HAP-1 (cell line): Measurements from ENCODE around the gene AGPS.
"Not testable (repeated sequence)": the region's sequence is repeated elsewhere in the genome, so short reads cannot be mapped to it uniquely, and the experiment has no call there.

Source experiments
- DNase-seq, 2 experiments: peaks; one replicate each; pipeline ENCODE4 v3.0.0-alpha.2; 2016 to 2020; ENCODE audit warnings: low spot score in 2 of 2
- H3K27me3 ChIP-seq: fragments of 250-450 bp; sonication (Bioruptor Pico); 2 replicates; pipeline ENCODE4 v1.5.1; 2020; ENCODE audit warnings: low read depth, mild to moderate bottlenecking, moderate library complexity
- H3K36me3 ChIP-seq: fragments of 250-450 bp; sonication (Bioruptor Pico); replicated peaks from 2 replicates; pipeline ENCODE4 v1.5.1; 2020; ENCODE audit warnings: mild to moderate bottlenecking
- H3K4me1 ChIP-seq: fragments of 250-450 bp; sonication (Bioruptor Pico); 2 replicates; pipeline ENCODE4 v1.5.1; 2020; ENCODE audit warnings: mild to moderate bottlenecking
- H3K4me3 ChIP-seq: fragments of 250-450 bp; sonication (Bioruptor Pico); 2 replicates; pipeline ENCODE4 v1.5.1; 2020; ENCODE audit warnings: mild to moderate bottlenecking, moderate library complexity
- H3K9me3 ChIP-seq: fragments of 250-450 bp; sonication (Bioruptor Pico); 2 replicates; pipeline ENCODE4 v1.5.1; 2020; ENCODE audit warnings: mild to moderate bottlenecking, moderate library complexity
- in situ Hi-C: fragments of 300-500 bp; cut with MboI; formaldehyde crosslinking; loops from 3 replicates; pipeline ENCODE4 v1.14.3; 2020; ENCODE audit warnings: low sequenced_read_pairs, inconsistent platforms, mixed read lengths

AGPS gene

GRCh38 chr2:177410629-177411028 lies 18.1 kb downstream of the AGPS start:
- not testable (repeated sequence) for H3K9me3 ChIP-seq, H3K4me3 ChIP-seq, H3K27me3 ChIP-seq, DNase-seq, H3K36me3 ChIP-seq, H3K4me1 ChIP-seq
- in situ Hi-C loops: loop anchor here (10.0 kb wide), 1 partner anchor 246 kb away; no protein-coding TSS in a partner anchor

DNA sequence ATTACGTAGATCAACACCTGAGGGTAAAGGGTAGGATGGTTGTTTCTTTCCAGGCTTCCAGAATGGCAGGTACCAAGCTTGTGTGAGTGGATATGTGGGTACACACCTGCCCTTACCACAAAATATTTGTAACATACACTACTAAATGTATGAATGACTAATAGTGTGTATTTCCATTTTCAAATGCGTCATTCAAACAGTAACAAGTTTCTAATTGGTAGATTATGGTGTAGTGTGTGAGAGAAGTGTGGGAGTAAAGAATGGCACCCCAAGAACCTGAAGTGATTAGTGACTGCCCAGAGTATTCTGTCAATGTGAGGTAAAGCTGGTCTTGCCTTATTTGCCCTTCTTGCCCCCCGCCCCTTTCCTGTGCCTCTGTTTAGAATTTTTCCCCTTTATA lies 21.1 kb downstream of the AGPS start:
- H3K4me3 ChIP-seq: no peak overlapping the region
- H3K27me3 ChIP-seq: no peaks in the 10 kb centered on the region
- no peak for DNase-seq
- H3K36me3 ChIP-seq: no peaks in the 10 kb centered on the region
- H3K4me1 ChIP-seq: peaks cover 5% of the 10 kb centered on the region
- in situ Hi-C loops: loop anchor here (10.0 kb wide), 1 partner anchor 249 kb away; no protein-coding TSS in a partner anchor
- no peaks in the 10 kb centered on the region for H3K9me3 ChIP-seq

DNA sequence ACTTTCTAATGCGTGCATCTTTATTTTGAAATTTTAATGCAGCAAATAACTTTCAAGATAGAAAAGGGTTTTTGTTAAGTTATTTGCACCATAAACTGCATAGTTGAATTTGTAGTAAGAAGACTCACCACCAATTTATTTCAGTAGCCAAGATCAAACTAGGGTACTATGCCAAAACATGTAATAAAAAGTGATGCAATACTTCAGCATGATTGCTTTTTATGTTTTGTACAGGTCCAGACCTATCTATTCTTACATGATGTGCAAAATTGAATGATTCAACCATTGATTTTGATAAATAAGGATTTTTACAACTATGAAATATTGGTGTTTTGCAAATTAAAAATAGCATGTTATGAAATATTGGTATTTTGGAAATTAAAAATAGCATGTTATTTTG lies 26.7 kb downstream of the AGPS start:
- Histone ChIP-seq H3K4me3 (no peak overlapping the region), H3K36me3 (no peaks in the 10 kb centered on the region; the same call in 1 of the 2 replicates), H3K4me1 (peaks cover 20% of the 10 kb centered on the region), H3K27me3 (no peaks in the 10 kb centered on the region), H3K9me3 (no peaks in the 10 kb centered on the region)
- in situ Hi-C loops: loop anchor here (10.0 kb wide), 1 partner anchor 254 kb away; no protein-coding TSS in a partner anchor
- DNase-seq: no peak

DNA sequence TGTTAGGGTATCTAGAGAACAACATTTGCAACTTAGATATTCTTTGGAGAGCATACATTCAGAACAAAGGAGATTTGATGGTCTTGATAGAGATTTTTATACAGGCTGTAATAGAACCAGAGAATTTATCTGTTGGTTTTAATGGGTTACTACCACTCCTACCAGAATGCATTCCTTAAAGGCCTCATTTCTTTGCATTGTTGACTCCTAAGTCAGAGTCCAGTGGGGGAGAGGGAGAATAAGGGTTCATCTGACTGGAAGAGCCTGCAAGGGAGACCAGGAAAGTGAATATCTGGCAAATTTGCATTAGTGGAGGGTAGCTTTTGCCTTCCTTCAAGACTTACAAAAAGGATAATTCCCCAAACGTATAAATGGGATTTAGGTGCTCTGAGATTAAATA lies 29.7 kb downstream of the AGPS start:
- Histone ChIP-seq H3K36me3 (peaks cover 2% of the 10 kb centered on the region), H3K4me1 (peaks cover 20% of the 10 kb centered on the region), H3K4me3 (no peak overlapping the region), H3K9me3 (peaks cover 6% of the 10 kb centered on the region), H3K27me3 (no peaks in the 10 kb centered on the region)
- no peak for DNase-seq
- in situ Hi-C loops: no loop called here

GRCh38 chr2:177424120-177424519 lies 31.5 kb downstream of the AGPS start:
- Histone ChIP-seq H3K9me3 (peaks cover 12% of the 10 kb centered on the region), H3K4me1 (peaks cover 14% of the 10 kb centered on the region)
- DNase-seq, in situ Hi-C loops, H3K36me3 ChIP-seq, H3K27me3 ChIP-seq, H3K4me3 ChIP-seq: not testable (repeated sequence)

GRCh38 chr2:177424620-177425019 lies 32.0 kb downstream of the AGPS start:
- H3K4me3 ChIP-seq, DNase-seq, H3K27me3 ChIP-seq, in situ Hi-C loops, H3K4me1 ChIP-seq, H3K36me3 ChIP-seq: not testable (repeated sequence)
- H3K9me3 ChIP-seq: peaks cover 12% of the 10 kb centered on the region

- Histone ChIP-seq H3K36me3 (peaks cover 7% of the 10 kb centered on the region), H3K27me3 (no peaks in the 10 kb centered on the region), H3K9me3 (peaks cover 16% of the 10 kb centered on the region), H3K4me3 (no peak overlapping the region), H3K4me1 (0 out of 2 replicates have a peak, but pooled peaks cover 3% of the 10 kb centered on the region)
- no peak for DNase-seq
- in situ Hi-C loops: no loop called here
Observed at GRCh38 chr2:177427316-177427715, 34.7 kb downstream of the AGPS start.

DNA sequence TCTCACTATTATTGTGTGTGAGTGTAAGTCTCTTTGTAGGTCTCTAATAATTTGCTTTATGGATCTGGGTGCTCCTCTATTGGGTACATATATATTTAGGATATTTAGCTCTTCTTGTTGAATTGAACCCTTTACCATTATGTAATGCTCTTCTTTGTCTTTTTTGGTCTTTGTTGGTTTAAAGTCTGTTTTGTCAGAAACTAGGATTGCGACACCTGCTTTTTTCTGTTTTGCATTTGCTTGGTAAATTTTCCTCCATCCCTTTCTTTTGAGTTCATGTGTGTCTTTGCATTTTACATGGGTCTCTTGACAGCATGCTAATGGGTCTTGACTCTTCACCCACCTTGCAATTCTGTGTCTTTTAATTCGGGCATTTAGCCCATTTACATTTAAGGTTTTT lies 35.4 kb downstream of the AGPS start:
- H3K4me3 ChIP-seq, DNase-seq, H3K36me3 ChIP-seq, in situ Hi-C loops, H3K4me1 ChIP-seq, H3K27me3 ChIP-seq: not testable (repeated sequence)
- peaks cover 16% of the 10 kb centered on the region for H3K9me3 ChIP-seq

DNA sequence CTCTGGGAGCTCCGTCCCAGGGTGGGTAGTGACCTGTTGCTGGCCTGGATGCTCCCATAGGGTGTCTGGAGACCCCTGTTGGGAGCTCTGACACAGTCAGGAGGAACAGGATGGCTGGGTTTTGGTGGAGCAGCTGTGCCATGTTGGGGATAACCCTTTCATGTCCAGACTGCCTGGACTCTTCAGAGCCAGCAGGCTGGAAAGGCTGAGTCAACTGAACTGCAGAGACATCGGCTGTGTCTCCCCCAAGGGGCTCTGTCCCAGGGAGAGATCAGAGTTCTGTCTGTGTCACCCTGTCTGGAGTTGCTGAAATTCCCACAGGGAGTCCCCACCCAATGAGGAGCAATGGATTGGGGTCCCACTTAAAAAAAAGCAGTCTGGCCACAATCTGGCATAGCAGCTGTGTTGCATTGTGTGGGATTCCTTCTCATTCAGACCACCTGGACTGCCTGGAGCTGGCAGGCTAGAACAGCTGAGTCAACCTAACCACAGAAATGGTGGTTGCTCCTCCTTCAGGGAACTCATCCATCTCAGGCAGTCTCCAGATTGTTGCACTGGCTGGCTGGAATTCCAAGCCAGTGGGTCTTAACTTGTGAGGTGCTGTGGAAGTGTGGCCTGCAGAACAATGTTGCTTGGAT lies 37.2 kb downstream of the AGPS start:
- Histone ChIP-seq H3K4me1 (0 out of 2 replicates have a peak, but pooled peaks cover 3% of the 10 kb centered on the region), H3K9me3 (peaks cover 16% of the 10 kb centered on the region), H3K36me3 (peaks cover 10% of the 10 kb centered on the region), H3K27me3 (no peaks in the 10 kb centered on the region), H3K4me3 (no peak overlapping the region)
- no peak for DNase-seq
- in situ Hi-C loops: no loop called here

- Histone ChIP-seq H3K9me3 (peaks cover 16% of the 10 kb centered on the region), H3K27me3 (no peaks in the 10 kb centered on the region), H3K36me3 (peaks cover 10% of the 10 kb centered on the region), H3K4me3 (no peak overlapping the region), H3K4me1 (0 out of 2 replicates have a peak, but pooled peaks cover 3% of the 10 kb centered on the region)
- in situ Hi-C loops: no loop called here
- DNase-seq: no peak
Observed at GRCh38 chr2:177430411-177430810, 37.8 kb downstream of the AGPS start.

DNA sequence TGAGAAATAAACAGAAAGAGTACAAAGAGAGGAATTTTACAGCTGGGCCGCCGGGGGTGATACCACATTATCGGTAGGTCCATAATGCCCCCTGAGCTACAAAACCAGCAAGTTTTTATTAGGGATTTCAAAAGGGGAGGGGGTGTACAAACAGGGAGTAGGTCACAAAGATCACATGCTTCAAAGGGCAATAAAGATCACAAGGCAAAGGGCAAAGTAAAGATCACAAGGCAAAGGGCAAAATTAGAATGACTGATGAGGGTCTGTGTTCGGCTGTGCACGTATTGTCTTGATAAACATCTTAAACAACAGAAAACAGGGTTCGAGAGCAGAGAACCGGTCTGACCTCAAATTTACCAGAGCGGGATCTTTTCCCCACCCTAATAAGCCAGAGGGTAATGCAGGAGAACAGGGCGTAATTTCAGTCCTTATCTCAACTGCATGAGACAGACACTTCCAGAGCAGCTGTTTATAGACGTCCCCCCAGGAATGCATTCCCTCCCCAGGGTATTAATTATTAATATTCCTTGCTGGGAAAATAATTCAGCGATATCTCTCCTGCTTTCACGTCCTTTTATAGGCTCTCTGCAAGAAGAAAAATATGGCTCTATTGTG lies 38.6 kb downstream of the AGPS start:
- H3K4me1 ChIP-seq, in situ Hi-C loops, H3K27me3 ChIP-seq, DNase-seq, H3K4me3 ChIP-seq: not testable (repeated sequence)
- H3K9me3 ChIP-seq: peaks cover 16% of the 10 kb centered on the region
- peaks cover 10% of the 10 kb centered on the region for H3K36me3 ChIP-seq

- 0 out of 2 replicates have a peak, but pooled peaks cover 2% of the 10 kb centered on the region for H3K4me1 ChIP-seq
- no peak for DNase-seq
- no peaks in the 10 kb centered on the region for H3K27me3 ChIP-seq
- in situ Hi-C loops: no loop called here
- peaks cover 6% of the 10 kb centered on the region for H3K9me3 ChIP-seq
- peaks cover 3% of the 10 kb centered on the region for H3K36me3 ChIP-seq
- H3K4me3 ChIP-seq: no peak overlapping the region
Observed at GRCh38 chr2:177432703-177433102, 40.1 kb downstream of the AGPS start.

- H3K9me3 ChIP-seq: peaks cover 4% of the 10 kb centered on the region
- H3K36me3 ChIP-seq: 0 out of 2 replicates have a peak, but pooled peaks cover 3% of the 10 kb centered on the region
- H3K4me1 ChIP-seq: no peaks in the 10 kb centered on the region
- no peaks in the 10 kb centered on the region for H3K27me3 ChIP-seq
- no peak for DNase-seq
- no peak overlapping the region for H3K4me3 ChIP-seq
- in situ Hi-C loops: no loop called here
Observed at GRCh38 chr2:177433402-177433801, 40.8 kb downstream of the AGPS start.

GRCh38 chr2:177434475-177434874 lies 41.9 kb downstream of the AGPS start:
- Histone ChIP-seq H3K9me3 (peaks cover 4% of the 10 kb centered on the region), H3K4me1 (no peaks in the 10 kb centered on the region), H3K36me3 (0 out of 2 replicates have a peak, but pooled peaks cover 3% of the 10 kb centered on the region), H3K4me3 (no peak overlapping the region), H3K27me3 (no peaks in the 10 kb centered on the region)
- DNase-seq: no peak
- in situ Hi-C loops: no loop called here
